K562 (cell line): Measurements from ENCODE around the gene WFDC2. TPM values are rescaled to one million over a fixed set of nuclear protein-coding genes. Genes with fewer than 3 reads are reported as not detected.
A peak's percentile ranks its signal among the peaks of the same experiment; 100 is the strongest.

Experiments
- ATAC-seq: fragments of 200-7000 bp; cut with Tn5 transposase; 3 replicates; pipeline ENCODE4 v1.9.1; 2020; ENCODE audit warnings: moderate library complexity
- BruUV-seq: library from RNA; stranded (reverse); fragments of 400-500 nt; replicated peaks from 2 replicates; lab custom pipeline; 2021; lab: Mats Ljungman, UMichigan
- CTCF ChIA-PET: fragments of 300-600 bp; formaldehyde crosslinking; extraction: SDS; loops from one replicate; lab custom pipeline; 2021; ENCODE audit warnings: low intra/inter-chr PET ratio; lab: Yijun Ruan, JAX
- POLR2A ChIA-PET: fragments of 300-600, 350-650 bp; sonication (Branson Sonifier 250); formaldehyde crosslinking; extraction: SDS; loops from one replicate; lab custom pipeline; 2021; ENCODE audit warnings: antibody characterized with exemption, inconsistent platforms; lab: Yijun Ruan, JAX
- DNase-seq, 4 experiments: peaks; one replicate each; pipeline versions ENCODE4 v3.0.0 to v3.0.0-alpha.2; 2011 to 2018; ENCODE audit warnings: low spot score in 3 of 4, mixed read lengths in 3 of 4; ENCODE audit errors: extremely low read depth in 1 of 4
- FAIRE-seq: peaks from 2 replicates; lab custom pipeline; 2011; peaks lifted over from hg19 to GRCh38; lab: Jason Lieb, UNC
- H2AFZ ChIP-seq: 2 replicates; pipeline ENCODE4 v1.6.0; 2011; ENCODE audit warnings: low read depth, low read length, control low read depth, inconsistent platforms
- H3K27ac ChIP-seq: fragments of 200-600 bp; 3 replicates; pipeline ENCODE4 v1.8.0; 2011; ENCODE audit warnings: low read depth, mild to moderate bottlenecking, control low read depth, inconsistent platforms, low read length, moderate library complexity, mixed read lengths; ENCODE audit errors: extremely low read depth
- H3K27me3 ChIP-seq, 2 experiments: fragments of 300-600 bp in 1 of 2; 2 replicates in 1 of 2; 3 replicates in 1 of 2; pipeline versions ENCODE4 v1.6.0 to v1.8.0; 2011; ENCODE audit warnings: inconsistent platforms in 2 of 2, low read length in 2 of 2, mild to moderate bottlenecking in 1 of 2, mixed read lengths in 1 of 2, moderate library complexity in 1 of 2; ENCODE audit not compliant: control insufficient read depth in 2 of 2, insufficient read depth in 2 of 2
- H3K36me3 ChIP-seq: fragments of 300-600 bp; 3 replicates; pipeline ENCODE4 v1.8.0; 2011; ENCODE audit warnings: mild to moderate bottlenecking, low read length, inconsistent platforms; ENCODE audit not compliant: control insufficient read depth, insufficient read depth
- H3K4me1 ChIP-seq, 2 experiments: fragments of 200-600 bp in 1 of 2; replicated peaks in 1 of 2; 2 replicates in 1 of 2; 3 replicates in 1 of 2; pipeline versions ENCODE4 v1.5.1 to v1.8.0; 2011; ENCODE audit warnings: inconsistent platforms in 2 of 2, low read length in 2 of 2, mild to moderate bottlenecking in 1 of 2, mixed read lengths in 1 of 2, moderate library complexity in 1 of 2; ENCODE audit not compliant: control insufficient read depth in 2 of 2, insufficient read depth in 2 of 2
- H3K4me2 ChIP-seq: 2 replicates; pipeline ENCODE4 v1.6.1; 2011; ENCODE audit warnings: low read length, control low read depth, inconsistent platforms, mixed read lengths; ENCODE audit not compliant: insufficient read depth
- H3K4me3 ChIP-seq: fragments of 200-600 bp; sonication (generic), shearing (Covaris generic); 2 replicates; pipeline ENCODE4 v1.5.1; 2016; ENCODE audit warnings: control low read depth, inconsistent platforms
- H3K79me2 ChIP-seq: fragments of 200-600 bp; 3 replicates; pipeline ENCODE4 v1.8.0; 2011; ENCODE audit warnings: low read length, inconsistent platforms; ENCODE audit not compliant: control insufficient read depth, insufficient read depth
- H3K9ac ChIP-seq, 2 experiments: 2 replicates each; pipeline versions ENCODE4 v1.6.0 to v1.6.1; 2011; ENCODE audit warnings: low read depth in 2 of 2, low read length in 2 of 2, control low read depth in 1 of 2, inconsistent platforms in 1 of 2, mild to moderate bottlenecking in 1 of 2, mixed read lengths in 1 of 2; ENCODE audit not compliant: insufficient read depth in 1 of 2
- H3K9me1 ChIP-seq: one replicate; pipeline ENCODE4 v1.6.0; 2011; ENCODE audit warnings: inconsistent platforms, mild to moderate bottlenecking, low read length, moderate library complexity; ENCODE audit not compliant: control insufficient read depth, insufficient read depth
- H3K9me3 ChIP-seq: replicated peaks from 2 replicates; pipeline ENCODE4 v1.5.1; 2011; ENCODE audit warnings: low read depth, low read length, inconsistent platforms; ENCODE audit not compliant: control insufficient read depth, insufficient read depth
- H4K20me1 ChIP-seq: replicated peaks from 2 replicates; pipeline ENCODE4 v1.6.1; 2011; ENCODE audit warnings: low read length, inconsistent platforms, mixed read lengths; ENCODE audit not compliant: control insufficient read depth, insufficient read depth
- CTCF ChIP-seq, 3 experiments: IDR thresholded peaks in 2 of 3; conservative IDR thresholded peaks in 1 of 3; 2 replicates each; pipeline ENCODE4 v1.5.1; 2011 to 2012; ENCODE audit warnings: low read length in 3 of 3, mild to moderate bottlenecking in 3 of 3, control low read depth in 2 of 3, improper control_type of control experiment in 1 of 3, inconsistent platforms in 1 of 3, low read depth in 1 of 3, mixed read lengths in 1 of 3, moderate library complexity in 1 of 3; ENCODE audit not compliant: insufficient read depth in 2 of 3
- DACH1 ChIP-seq: fragments of 450-650 bp; IDR thresholded peaks from 2 replicates; pipeline ENCODE4 v1.6.1; 2018; ENCODE audit not compliant: partially characterized antibody
- SMAD4 ChIP-seq: fragments of 250-450 bp; sonication (Bioruptor Pico); conservative IDR thresholded peaks from 2 replicates; pipeline ENCODE4 v1.8.0; 2021; ENCODE audit warnings: inconsistent platforms, mild to moderate bottlenecking, moderate library complexity
- WGBS: fragments of 100-300 bp; shearing (Covaris generic); methylation state at CpG from one replicate; pipeline ENCODE4 v1.1.6; 2016; ENCODE audit warnings: low coverage, mixed read lengths; ENCODE audit not compliant: insufficient coverage; ENCODE audit errors: missing lambda C conversion rate; 5-methylcytosine and 5-hydroxymethylcytosine counted together
- in situ Hi-C: fragments of 300-500 bp; cut with MboI; formaldehyde crosslinking; loops from 4 replicates; pipeline ENCODE4 v1.15.0; 2018; ENCODE audit warnings: inconsistent platforms, mixed read lengths
- intact Hi-C: fragments of 100-400 bp; cut with micrococcal nuclease; formaldehyde crosslinking; loops from 2 replicates; pipeline ENCODE4 v1.14.2; 2022
- polyA plus RNA-seq, 8 experiments: library from polyadenylated mRNA; depleted of rRNA in 4 of 8; stranded (reverse) in 5 of 8; unstranded in 3 of 8; fragments of >200 nt; fragmentation: Nextera tagmentation in 2 of 8; fragmentation: Illumina TruSeq in 1 of 8; extraction: Ambion mirVana in 2 of 8; extraction: Trizol in 1 of 8; gene quantifications; 2 replicates each; pipeline versions ENCODE4 v1.2.1 to v1.2.3, GENCODE V29; 2011 to 2014; ENCODE audit warnings: inconsistent platforms in 1 of 8, missing spikeins in 1 of 8
- total RNA-seq, 7 experiments: library from RNA; depleted of rRNA in 6 of 7; stranded (reverse); fragments of >200 nt in 6 of 7; fragmentation: Illumina TruSeq in 2 of 7; extraction: Trizol in 2 of 7; gene quantifications; 2 replicates each; pipeline versions ENCODE4 v1.2.1 to v1.2.3, GENCODE V29; 2011 to 2021; ENCODE audit warnings: low replicate concordance in 1 of 7

WFDC2 gene
- total and polyA plus RNA-seq, 9 of the 15 experiments (the other 6 are each of a cell fraction or from before 2014, with no cell fraction given) = not detected

DNA sequence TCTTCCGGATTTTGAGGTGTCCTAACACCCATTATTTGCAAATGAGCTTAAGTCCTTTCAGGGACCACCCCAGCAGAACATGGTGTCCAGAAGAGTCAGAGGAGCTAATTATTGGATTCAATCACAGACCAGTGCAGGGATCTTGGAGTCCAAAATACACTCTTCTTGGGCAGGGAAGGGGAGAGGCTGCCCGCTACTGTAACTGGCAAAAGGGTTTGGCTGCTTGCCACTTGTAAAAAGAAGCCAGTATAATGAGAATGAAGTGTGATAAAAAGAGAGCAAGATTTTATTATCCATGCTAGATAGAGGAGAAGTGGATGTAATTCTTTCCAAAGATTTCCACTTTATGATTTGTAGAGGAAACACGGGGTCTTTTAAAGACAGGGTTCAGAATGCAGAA, 26.6 kb downstream of the WFDC2 start (continued):
- TF ChIP-seq SMAD4 = no peak

DNA sequence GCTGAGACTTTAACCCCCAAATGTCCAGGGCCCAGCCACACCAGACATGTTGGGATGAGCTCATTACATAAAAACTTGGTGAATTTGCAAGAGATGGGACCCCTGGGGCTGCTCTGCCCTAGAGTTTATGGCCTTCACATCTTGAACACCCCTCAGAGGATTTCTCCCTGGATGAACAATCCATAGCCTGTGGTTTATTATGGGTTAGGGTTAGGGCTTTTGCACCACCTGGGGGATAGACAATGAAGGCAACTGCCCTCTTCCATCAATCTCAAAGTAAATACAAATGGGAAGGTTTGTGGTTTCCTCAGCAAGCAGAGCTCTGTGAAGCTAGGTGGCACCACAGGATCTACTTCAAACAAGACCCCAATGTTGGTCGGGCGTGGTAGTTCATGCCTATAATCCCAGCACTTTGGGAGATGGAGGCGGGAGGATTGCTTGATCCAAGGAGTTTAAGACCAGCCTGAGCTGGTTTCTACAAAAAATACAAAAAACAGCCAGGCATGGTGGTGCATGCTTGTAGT, 28.5 kb downstream of the WFDC2 start:
- FAIRE-seq (peak; percentile 26), DNase-seq (no peak), ATAC-seq (no peak)
- H3K36me3 ChIP-seq = no peaks in the 10 kb centered on the region
- no peaks in the 10 kb centered on the region for H3K4me1 ChIP-seq
- WGBS = 0% methylated on average over 3 of the region's 3 CpGs
- in situ Hi-C loops (no loop called here), intact Hi-C loops (no loop called here)
- ChIA-PET CTCF (no interaction called here), POLR2A (no interaction called here)
- H3K4me3 ChIP-seq = no peak overlapping the region
- no peaks in the 10 kb centered on the region for H4K20me1 ChIP-seq
- H3K79me2 ChIP-seq = no peaks in the 10 kb centered on the region
- H3K9me1 ChIP-seq = no peaks in the 10 kb centered on the region
- H3K4me2 ChIP-seq = no peak overlapping the region
- no peaks in the 10 kb centered on the region for H3K9me3 ChIP-seq
- H3K27me3 ChIP-seq = peaks cover 9 to 21% of the 10 kb centered on the region in 2 experiments; a peak in 4 of 5 replicates
- H2AFZ ChIP-seq = no peak overlapping the region
- no TSS peak for BruUV-seq
- no peak overlapping the region for H3K27ac ChIP-seq
- TF ChIP-seq DACH1 (no peak), CTCF (IDR thresholded peaks at IDR 0.05 in 2 of 3, conservative IDR thresholded peaks at IDR 0.05 in 1 of 3; ENCODE audit: insufficient read depth in 2 of 3, low read depth in 1 of 3, low read length in 3 of 3) (peak in 1 of 3 experiments; percentile 8; a peak in 1 of 6 replicates)
- no peak overlapping the region for H3K9ac ChIP-seq
